ENCODE data around the gene IL4.

Gene IL4

GRCh38 chr5:132695956-132696355 is 22.2 kb downstream of the IL4 start:
- DNase-seq (ENCODE audit: low read depth) = no peak

- no peak for DNase-seq (ENCODE audit: low read depth)
Observed at GRCh38 chr5:132704875-132705274, 31.1 kb downstream of the IL4 start.

DNA sequence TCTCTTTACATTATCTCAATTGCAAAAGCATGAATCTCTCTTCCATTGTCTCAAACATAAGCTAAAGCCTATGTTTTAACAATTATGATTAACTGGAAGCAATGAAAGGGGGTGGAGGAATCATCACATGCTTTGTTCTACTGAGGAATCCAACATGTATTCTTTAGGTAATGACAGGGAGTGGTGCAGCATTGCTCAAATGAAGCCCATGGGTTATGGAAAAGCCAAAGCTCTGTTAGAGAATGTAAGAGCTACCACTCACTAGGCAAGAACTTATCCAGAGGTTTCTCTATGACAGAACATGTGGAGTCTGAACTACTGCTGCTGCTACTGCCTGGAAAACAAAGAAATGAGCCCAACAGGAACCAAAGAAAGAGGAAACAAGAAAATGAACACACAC is 34.9 kb downstream of the IL4 start:
- DNase-seq (ENCODE audit: low read depth) = no peak

DNA sequence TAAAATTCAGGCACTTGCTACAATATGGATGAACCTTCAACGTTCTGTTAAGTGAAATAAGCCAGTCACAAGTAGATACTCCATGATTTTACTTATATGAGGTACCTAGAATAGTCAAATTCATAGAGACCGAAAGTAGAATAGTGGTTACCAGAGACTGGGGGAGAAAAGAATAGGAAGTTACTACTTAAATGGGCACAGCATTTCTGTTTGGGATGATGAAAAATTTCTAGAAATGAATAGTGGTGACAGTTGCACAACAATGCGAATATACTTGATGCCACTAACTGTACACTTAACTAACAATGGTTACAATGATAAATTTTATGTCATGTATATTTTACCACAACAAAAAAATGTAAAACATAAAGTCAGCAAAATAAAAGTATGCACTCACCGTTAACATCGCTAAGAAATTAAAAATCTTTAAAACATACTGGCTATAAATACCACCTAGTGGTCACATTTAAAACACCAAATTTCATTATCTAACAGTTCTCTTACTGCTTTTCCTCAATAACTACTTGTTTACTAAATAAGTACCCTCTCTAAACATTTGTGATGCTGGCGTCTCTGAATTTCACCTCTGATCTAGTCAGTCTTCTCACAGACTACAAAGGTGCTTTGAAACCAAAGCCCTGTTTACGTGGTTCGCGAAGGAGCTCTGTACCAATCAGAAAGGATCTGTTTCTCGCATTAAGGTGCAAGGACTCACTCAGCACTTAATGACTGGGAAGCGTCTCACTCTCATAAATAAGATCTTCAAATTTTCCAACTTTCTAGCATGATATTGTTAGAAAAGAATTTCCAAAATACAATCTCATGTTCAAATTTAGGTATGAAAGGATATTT is 40.9 kb downstream of the IL4 start:
- DNase-seq (ENCODE audit: low read depth) = no peak

DNA sequence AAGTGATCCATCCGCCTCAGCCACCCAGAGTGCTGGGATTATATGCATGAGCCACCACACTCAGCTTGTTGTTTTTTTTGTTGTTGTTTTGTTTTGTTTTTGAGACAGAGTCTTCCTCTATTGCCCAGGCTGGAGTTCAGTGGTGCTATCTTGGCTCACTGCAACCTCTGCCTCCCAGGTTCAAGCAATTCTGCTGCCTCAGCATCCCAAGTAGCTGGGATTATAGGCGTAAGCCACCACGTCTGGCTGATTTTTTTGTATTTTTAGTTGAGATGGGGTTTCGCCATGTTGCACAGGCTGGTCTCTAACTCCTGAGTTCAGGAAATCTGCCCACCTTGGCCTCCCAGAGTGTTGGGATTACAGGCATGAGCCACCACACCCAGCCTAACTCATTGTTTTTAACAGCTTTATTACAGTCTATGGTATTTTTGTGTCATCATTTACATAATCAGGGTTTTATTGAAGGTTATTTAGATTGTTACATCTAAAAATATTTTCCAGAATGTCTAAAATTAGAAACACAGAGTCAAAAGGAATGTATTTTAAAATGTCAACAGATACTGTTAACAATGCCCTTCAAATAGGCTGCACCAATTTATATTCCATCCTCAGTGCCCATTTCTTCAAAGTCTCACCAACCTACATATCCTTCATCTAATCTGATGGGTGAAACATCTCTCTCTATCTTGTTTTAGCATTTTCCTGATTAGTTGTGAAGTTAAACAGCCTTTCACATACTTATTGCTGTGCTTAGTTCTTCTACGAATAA is 44.9 kb downstream of the IL4 start:
- DNase-seq (ENCODE audit: low read depth) = no peak

GRCh38 chr5:132725745-132726144 is 52.0 kb downstream of the IL4 start:
- no peak for DNase-seq (ENCODE audit: low read depth)

DNA sequence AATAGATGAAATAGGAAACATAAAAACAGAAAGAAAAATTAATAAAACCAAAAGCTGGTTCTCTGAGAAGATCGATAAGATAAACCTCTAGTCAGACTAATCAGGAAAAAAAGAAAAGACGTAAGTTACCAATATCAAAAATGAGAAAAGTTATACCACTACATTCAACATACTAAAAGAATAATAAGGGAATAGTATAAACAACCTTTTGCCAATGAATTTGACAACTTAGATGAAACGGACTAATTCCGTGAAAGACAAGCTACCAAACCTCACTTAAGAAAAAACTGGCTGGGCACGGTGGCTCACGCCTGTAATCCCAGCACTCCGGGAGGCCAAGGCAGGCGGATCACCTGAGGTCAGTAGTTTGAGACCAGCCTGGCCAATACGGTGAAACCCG is 56.1 kb downstream of the IL4 start:
- no peak for DNase-seq (ENCODE audit: low read depth)

Data from T-helper 22 cell (primary cell).